Ectodermal cell (in vitro differentiated cells): ENCODE measurements around the gene TEF. TPM values are rescaled to one million over a fixed set of nuclear protein-coding genes. Genes with fewer than 3 reads are reported as not detected.

Experiments
- H3K27ac ChIP-seq: 2 replicates; pipeline ENCODE4 v1.7.0; 2013; ENCODE audit warnings: mild to moderate bottlenecking, low read depth, low read length; ENCODE audit not compliant: insufficient read depth, poor library complexity, severe bottlenecking
- H3K27me3 ChIP-seq: 2 replicates; pipeline ENCODE4 v1.7.0; 2013; ENCODE audit warnings: mild to moderate bottlenecking, low read length; ENCODE audit not compliant: insufficient read depth, control insufficient read depth, poor library complexity, severe bottlenecking
- H3K36me3 ChIP-seq: one replicate; pipeline ENCODE4 v1.7.0; 2013; ENCODE audit warnings: low read length; ENCODE audit not compliant: control insufficient read depth, insufficient read depth
- H3K4me1 ChIP-seq: one replicate; pipeline ENCODE4 v1.7.0; 2013; ENCODE audit warnings: low read length; ENCODE audit not compliant: control insufficient read depth, insufficient read depth
- H3K4me3 ChIP-seq: 2 replicates; pipeline ENCODE4 v1.7.0; 2013; ENCODE audit warnings: low read depth, low read length, control low read depth; ENCODE audit not compliant: insufficient read depth
- H3K9me3 ChIP-seq: 2 replicates; pipeline ENCODE4 v1.7.0; 2013; ENCODE audit warnings: mild to moderate bottlenecking, low read length, moderate library complexity; ENCODE audit not compliant: control insufficient read depth
- WGBS, 2 experiments: methylation state at CpG; one replicate each; pipeline ENCODE4 v1.1.7; 2013; ENCODE audit warnings: missing lambda C conversion rate in 2 of 2; 5-methylcytosine and 5-hydroxymethylcytosine counted together
- polyA plus RNA-seq, 4 experiments: library from polyadenylated mRNA; stranded (reverse); fragments of 50-300 nt; gene quantifications; one replicate each; pipeline ENCODE4 v1.2.3, GENCODE V29; 2013

TEF gene
- 18.3 TPM for polyA plus RNA-seq (2013, experiment 1 of 4)
- polyA plus RNA-seq (2013, experiment 2 of 4), result 17.8 TPM
- polyA plus RNA-seq (2013, experiment 3 of 4), result 17.8 TPM
- 20.5 TPM for polyA plus RNA-seq (2013, experiment 4 of 4)

- Histone ChIP-seq H3K9me3 (no peaks in the 10 kb centered on the region), H3K4me3 (peak within 1 kb of the TSS; percentile 74), H3K4me1 (peaks cover 11% of the 10 kb centered on the region), H3K36me3 (no peaks in the 10 kb centered on the region), H3K27me3 (no peaks in the 10 kb centered on the region), H3K27ac (peak within 1 kb of the TSS; percentile 100)
- WGBS, 2 experiments, result 0 to 1% methylated on average over 81 to 84 of the region's 84 CpGs
Observed at GRCh38 chr22:41381329-41382097, at the start of gene TEF. Gene TEF (plus strand): TSS chr22:41381942. CDS start chr22:41382045, 103 bp downstream.

- no peak overlapping the region for H3K27ac ChIP-seq
- H3K4me1 ChIP-seq, result no peaks in the 10 kb centered on the region
- no peaks in the 10 kb centered on the region for H3K9me3 ChIP-seq
- no peaks in the 10 kb centered on the region for H3K27me3 ChIP-seq
- 93 to 94% methylated on average over 15 of the region's 15 CpGs for WGBS, 2 experiments
- H3K36me3 ChIP-seq, result peaks cover 14% of the 10 kb centered on the region
- H3K4me3 ChIP-seq, result no peak overlapping the region
Observed at GRCh38 chr22:41332217-41332939, 49.4 kb upstream of the TEF start.

- no peaks in the 10 kb centered on the region for H3K4me1 ChIP-seq
Observed at GRCh38 chr22:41333806-41334205, 47.9 kb upstream of the TEF start.

GRCh38 chr22:41334215-41334614 is 47.5 kb upstream of the TEF start:
- no peaks in the 10 kb centered on the region for H3K27me3 ChIP-seq
- WGBS, 2 experiments, result 97 to 98% methylated on average over 3 of the region's 3 CpGs
- no peak overlapping the region for H3K27ac ChIP-seq
- no peak overlapping the region for H3K4me3 ChIP-seq
- H3K36me3 ChIP-seq, result peaks cover 13% of the 10 kb centered on the region
- no peaks in the 10 kb centered on the region for H3K9me3 ChIP-seq
- no peaks in the 10 kb centered on the region for H3K4me1 ChIP-seq

More at GRCh38 chr22:41333806-41334205, 47.9 kb upstream of the TEF start:
- Histone ChIP-seq H3K9me3 (no peaks in the 10 kb centered on the region), H3K27me3 (no peaks in the 10 kb centered on the region), H3K4me3 (no peak overlapping the region), H3K27ac (no peak overlapping the region), H3K36me3 (peaks cover 13% of the 10 kb centered on the region)
- WGBS, 2 experiments, result 93% methylated on average over 3 of the region's 3 CpGs

- WGBS, 2 experiments, result 91 to 95% methylated on average over 11 of the region's 11 CpGs
- peaks cover 8% of the 10 kb centered on the region for H3K36me3 ChIP-seq
- H3K9me3 ChIP-seq, result no peaks in the 10 kb centered on the region
- H3K4me1 ChIP-seq, result no peaks in the 10 kb centered on the region
- H3K4me3 ChIP-seq, result no peak overlapping the region
- no peaks in the 10 kb centered on the region for H3K27me3 ChIP-seq
- H3K27ac ChIP-seq, result no peak overlapping the region
Observed at GRCh38 chr22:41334951-41335635, 46.6 kb upstream of the TEF start.

GRCh38 chr22:41338614-41339212 is 43.0 kb upstream of the TEF start:
- Histone ChIP-seq H3K27me3 (no peaks in the 10 kb centered on the region), H3K27ac (no peak overlapping the region), H3K4me3 (no peak overlapping the region), H3K9me3 (no peaks in the 10 kb centered on the region), H3K36me3 (peaks cover 11% of the 10 kb centered on the region), H3K4me1 (no peaks in the 10 kb centered on the region)
- WGBS, 2 experiments, result 93 to 94% methylated on average over 14 of the region's 14 CpGs

- WGBS, 2 experiments, result 95% methylated on average over 18 of the region's 18 CpGs
- peaks cover 17% of the 10 kb centered on the region for H3K36me3 ChIP-seq
- no peaks in the 10 kb centered on the region for H3K4me1 ChIP-seq
Observed at GRCh38 chr22:41339823-41340222, 41.9 kb upstream of the TEF start.

GRCh38 chr22:41340357-41340756 is 41.4 kb upstream of the TEF start:
- Histone ChIP-seq H3K4me1 (no peaks in the 10 kb centered on the region), H3K27me3 (no peaks in the 10 kb centered on the region), H3K36me3 (peaks cover 17% of the 10 kb centered on the region), H3K27ac (no peak overlapping the region), H3K9me3 (no peaks in the 10 kb centered on the region), H3K4me3 (no peak overlapping the region)
- 96% methylated on average over 11 of the region's 11 CpGs for WGBS, 2 experiments

More at GRCh38 chr22:41339823-41340222, 41.9 kb upstream of the TEF start:
- no peak overlapping the region for H3K27ac ChIP-seq
- H3K27me3 ChIP-seq, result no peaks in the 10 kb centered on the region
- H3K4me3 ChIP-seq, result no peak overlapping the region
- no peaks in the 10 kb centered on the region for H3K9me3 ChIP-seq

GRCh38 chr22:41341012-41341411 is 40.7 kb upstream of the TEF start:
- Histone ChIP-seq H3K27ac (no peak overlapping the region), H3K9me3 (no peaks in the 10 kb centered on the region), H3K36me3 (peaks cover 24% of the 10 kb centered on the region), H3K4me3 (no peak overlapping the region), H3K27me3 (no peaks in the 10 kb centered on the region), H3K4me1 (no peaks in the 10 kb centered on the region)
- 93 to 95% methylated on average over 8 of the region's 8 CpGs for WGBS, 2 experiments
